GM21825 (cell line): ENCODE results near the gene CCDC152.
A peak's percentile ranks its signal among the peaks of the same experiment; 100 is the strongest.
"Not testable (repeated sequence)": the region's sequence is repeated elsewhere in the genome, so short reads cannot be mapped to it uniquely, and the experiment has no call there.

Source experiments
- ATAC-seq: cut with Tn5 transposase; IDR thresholded peaks from one replicate; pipeline ENCODE4 v1.9.1; 2021; ENCODE audit warnings: mild to moderate bottlenecking, moderate library complexity; ENCODE audit not compliant: unreplicated experiment

CCDC152 gene, protein sequence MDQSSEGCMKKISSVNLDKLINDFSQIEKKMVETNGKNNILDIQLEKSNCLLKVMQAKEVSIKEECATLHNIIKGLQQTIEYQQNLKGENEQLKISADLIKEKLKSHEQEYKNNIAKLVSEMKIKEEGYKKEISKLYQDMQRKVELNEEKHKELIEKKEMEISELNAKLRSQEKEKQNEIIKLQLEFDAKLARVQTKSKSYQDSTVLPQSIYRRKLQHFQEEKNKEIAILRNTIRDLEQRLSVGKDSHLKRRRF

DNA sequence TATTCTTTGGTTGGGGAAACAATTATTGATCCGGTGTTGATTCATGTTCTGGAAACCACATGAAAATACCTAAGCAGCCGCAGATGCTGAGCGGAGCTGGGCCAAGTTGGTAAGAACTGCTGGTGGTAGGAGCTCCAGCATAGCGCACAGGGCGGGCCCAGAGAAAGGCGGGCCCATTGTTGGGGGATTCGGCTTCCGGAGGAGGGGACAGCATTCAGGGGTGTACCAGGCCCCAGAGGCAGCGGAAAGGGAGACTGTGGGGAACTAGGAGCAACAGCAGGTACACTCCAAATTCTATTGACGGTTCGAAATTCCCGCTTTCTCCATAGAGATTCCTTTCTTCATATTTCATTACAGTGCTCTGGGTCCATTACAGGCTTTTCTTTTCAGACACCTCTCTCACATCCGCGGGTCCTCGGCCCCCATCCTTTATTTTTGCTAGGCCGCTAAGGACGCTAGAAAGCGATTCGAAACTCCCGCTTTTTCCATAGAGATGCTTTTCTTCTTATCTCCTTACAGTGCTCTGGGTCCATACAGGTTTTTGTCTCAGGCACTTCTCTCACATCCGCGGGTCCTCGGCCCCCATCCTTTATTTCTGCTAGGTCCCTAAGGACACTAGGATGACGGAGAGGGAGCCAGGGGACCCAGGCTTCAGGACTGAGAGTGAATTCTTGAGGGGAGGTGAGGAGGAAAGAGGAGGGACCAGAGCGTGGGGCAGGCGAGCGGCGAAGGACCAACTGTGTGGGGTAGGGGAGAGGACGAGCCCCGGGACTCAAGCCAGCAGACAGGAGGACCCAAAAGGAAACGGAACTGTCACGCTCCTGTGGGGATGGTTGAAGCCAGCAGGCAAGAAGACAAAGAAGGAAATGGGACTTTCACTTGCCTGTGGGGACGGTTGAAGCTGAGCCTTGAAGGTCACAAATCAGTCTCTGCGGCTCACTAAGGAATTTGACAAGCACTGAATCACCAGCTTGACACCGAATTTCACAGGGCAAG, at the start of gene CCDC152:
Gene CCDC152, plus strand, starts transcription at position 213 of the 996 bp plus-strand sequence. CDS start 2,304 bp downstream, outside the sequence.
- ATAC-seq, result peak; percentile 82

- ATAC-seq, result no peak
Measured at GRCh38 chr5:42715785-42716184, 40.8 kb upstream of the CCDC152 start.

GRCh38 chr5:42718591-42718990, 38.0 kb upstream of the CCDC152 start:
- peak; percentile 88 for ATAC-seq

DNA sequence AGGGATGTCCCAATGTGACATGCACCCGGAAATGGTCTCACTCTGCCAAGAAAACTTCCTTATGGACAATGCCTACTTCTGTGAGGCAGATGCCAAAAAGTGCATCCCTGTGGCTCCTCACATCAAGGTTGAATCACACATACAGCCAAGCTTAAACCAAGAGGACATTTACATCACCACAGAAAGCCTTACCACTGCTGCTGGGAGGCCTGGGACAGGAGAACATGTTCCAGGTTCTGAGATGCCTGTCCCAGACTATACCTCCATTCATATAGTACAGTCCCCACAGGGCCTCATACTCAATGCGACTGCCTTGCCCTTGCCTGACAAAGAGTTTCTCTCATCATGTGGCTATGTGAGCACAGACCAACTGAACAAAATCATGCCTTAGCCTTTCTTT, 37.6 kb upstream of the CCDC152 start:
- peak; percentile 19 for ATAC-seq

GRCh38 chr5:42720251-42720650, 36.4 kb upstream of the CCDC152 start:
- no peak for ATAC-seq

DNA sequence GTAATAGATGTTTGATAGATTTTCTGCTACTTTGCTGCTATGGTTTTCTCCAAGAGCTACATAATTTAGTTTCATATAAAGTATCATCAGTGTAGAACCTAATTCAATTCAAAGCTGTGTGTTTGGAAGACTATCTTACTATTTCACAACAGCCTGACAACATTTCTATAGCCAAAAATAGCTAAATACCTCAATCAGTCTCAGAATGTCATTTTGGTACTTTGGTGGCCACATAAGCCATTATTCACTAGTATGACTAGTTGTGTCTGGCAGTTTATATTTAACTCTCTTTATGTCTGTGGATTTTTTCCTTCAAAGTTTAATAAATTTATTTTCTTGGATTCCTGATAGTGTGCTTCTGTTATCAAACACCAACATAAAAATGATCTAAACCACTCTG, 35.1 kb upstream of the CCDC152 start:
- ATAC-seq, result no peak

DNA sequence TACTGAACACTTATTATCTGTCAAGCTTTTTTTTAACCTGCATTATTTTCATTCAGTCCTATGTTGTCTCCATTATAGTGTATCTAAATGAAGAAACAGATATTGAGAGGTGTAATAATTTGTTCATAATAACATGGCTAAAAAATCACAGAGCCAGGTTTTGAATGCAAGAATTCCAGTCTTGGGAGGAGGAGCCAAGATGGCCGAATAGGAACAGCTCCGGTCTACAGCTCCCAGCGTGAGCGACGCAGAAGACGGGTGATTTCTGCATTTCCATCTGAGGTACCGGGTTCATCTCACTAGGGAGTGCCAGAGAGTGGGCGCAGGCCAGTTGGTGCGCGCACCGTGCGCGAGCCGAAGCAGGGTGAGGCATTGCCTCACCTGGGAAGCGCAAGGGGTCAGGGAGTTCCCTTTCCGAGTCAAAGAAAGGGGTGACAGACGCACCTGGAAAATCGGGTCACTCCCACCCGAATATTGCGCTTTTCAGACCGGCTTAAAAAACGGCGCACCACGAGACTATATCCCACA, 22.0 kb upstream of the CCDC152 start:
- ATAC-seq, result not testable (repeated sequence)

GRCh38 chr5:42740920-42741319, 15.7 kb upstream of the CCDC152 start:
- ATAC-seq, result no peak

DNA sequence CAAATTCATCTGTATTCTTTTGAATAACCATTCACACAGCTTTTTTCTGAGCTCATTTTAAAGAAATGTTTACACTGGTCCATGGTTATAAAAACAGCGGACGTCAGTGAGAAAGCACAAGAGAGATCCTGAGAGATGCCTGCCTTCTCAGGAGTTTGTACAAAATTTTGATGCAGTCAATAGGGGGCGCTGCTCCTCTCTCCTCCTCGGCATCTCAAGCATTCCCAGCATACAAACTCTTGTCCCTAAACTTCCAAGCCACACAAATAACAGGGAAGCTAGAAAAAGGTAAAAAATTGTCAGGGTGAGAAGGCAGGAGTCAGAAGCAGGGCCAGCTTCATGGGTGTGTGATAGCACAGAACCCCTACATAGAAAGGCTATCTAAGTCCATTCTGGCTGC, 11.2 kb upstream of the CCDC152 start:
- no peak for ATAC-seq

DNA sequence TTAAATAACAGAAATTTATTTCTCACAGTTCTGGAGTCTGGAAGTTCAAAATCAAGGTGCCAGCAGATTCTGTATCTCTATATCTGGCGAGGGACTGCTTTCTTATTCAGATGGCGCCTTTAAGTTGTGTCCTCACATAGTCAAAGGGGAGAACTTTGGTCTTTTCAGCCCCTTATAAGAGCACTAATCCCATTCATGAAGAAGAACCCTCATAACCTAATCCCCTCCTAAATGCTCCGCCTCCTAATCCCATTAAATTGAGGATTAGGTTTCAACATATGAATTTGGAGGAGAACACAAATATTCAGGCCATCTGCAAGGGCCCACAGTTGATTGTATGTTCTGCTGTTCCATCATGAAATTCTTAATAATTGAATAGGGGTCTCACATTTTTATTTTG, 10.8 kb upstream of the CCDC152 start:
- no peak for ATAC-seq

DNA sequence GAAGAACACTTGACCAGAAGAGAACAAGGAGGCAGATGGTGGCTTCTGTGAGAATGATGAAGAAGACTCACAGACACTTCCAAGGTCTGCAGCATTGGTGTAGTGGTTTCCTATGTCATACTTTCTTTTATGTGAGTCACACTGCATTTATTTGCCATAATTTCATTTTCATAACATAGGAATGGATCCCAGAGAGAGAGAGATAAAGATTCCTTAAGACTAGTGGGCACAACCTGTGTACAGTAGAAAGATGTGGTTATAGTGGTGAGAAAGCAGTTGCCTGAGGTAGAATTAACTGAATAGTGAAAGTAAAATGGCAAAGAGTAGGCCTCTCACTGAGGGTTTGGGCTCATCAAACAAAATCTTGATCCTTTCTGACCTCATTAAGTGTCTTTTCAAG, 7.6 kb upstream of the CCDC152 start:
- no peak for ATAC-seq

- ATAC-seq, result no peak
Measured at GRCh38 chr5:42750507-42750906, 6.1 kb upstream of the CCDC152 start.

DNA sequence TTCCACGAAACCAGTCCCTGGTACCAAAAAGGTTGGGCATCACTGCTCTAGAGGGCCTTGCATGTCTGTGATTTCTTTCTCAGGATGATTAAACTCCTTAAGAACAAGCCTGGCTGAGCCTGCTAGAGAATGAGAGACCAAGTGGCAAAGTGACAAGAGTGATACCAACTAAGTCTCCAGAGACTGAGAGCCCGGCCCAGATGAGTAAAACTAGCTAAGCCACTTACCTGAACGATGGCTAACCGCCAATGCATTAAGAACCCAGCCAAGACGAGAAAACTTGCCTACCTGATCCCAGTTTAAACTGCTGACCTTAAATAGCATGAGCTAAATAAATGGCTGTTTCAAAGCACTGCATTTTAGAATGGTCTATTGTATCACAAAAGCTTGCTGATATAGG, 5.6 kb upstream of the CCDC152 start:
- ATAC-seq, result no peak

DNA sequence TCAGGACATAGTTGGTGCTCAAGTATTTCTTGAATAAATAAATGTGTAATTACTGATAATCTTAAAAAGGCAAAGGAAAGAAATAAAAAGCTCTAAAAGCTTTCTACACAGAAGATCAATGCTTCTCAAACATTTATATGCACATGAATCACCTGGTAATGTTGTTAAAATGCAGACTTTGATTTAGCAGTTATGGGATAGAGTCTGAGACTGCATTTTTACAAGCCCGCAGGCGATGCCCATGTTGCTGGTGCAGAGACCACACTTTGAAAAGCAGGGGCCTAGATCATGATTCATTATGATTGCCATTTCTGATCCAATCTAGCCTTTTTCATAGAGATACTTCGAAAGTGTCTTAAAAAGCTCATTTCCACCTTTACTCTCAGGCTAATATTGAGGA, 3.5 kb upstream of the CCDC152 start:
- ATAC-seq, result no peak

GRCh38 chr5:42759456-42759855, 2.8 kb downstream of the CCDC152 start:
- ATAC-seq, result no peak

DNA sequence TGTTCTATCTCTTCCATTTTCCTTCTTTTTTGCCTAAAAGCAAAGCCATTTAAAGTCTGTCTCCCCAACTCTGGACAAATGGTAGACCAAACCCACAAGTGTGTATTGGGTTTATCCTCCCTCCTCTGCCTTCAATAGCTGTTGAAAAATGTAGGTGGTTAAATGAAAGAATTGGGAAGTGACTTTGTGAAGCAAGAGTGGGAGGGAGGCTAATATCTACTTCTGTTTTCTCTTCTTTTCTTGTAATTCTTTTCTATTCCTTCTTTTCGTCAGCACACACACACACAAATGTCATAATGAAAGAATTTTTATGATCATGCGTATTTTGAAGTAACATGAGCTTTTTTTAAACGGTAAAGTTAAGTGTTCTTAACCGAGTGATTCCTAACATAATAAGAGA, 3.8 kb downstream of the CCDC152 start:
- ATAC-seq, result no peak

- no peak for ATAC-seq
Measured at GRCh38 chr5:42761791-42762190, 5.2 kb downstream of the CCDC152 start.

DNA sequence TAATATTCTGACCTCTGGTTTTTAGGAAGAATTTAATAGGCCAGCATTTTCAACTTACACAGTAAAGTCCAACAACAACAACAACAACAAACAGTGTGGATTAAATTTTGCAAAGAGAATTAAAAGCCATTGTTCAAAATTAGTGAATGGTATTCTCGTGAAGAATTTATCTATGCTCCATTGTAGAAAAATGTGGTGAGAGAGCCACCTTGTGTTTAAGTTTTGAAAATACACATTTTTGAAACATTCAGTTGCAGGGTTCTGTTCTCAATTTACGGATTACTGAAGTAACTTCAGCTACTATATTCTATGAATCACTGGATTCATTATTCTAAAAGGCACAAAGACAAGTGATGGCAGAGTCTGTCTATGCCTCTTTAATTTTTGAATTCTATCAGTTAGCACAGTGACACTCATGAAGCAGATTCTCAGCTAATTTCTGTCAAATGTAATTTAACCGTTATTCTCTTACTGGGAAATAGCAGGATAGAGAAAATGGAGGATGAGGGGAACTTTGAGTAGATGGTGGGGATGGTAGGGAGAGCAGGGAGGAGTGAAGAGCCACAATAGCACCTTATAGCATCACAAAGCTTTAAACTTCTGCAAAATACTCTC, 11.0 kb downstream of the CCDC152 start:
- no peak for ATAC-seq

GRCh38 chr5:42768106-42768504, 11.5 kb downstream of the CCDC152 start:
- ATAC-seq, result no peak

GRCh38 chr5:42770003-42770402, 13.4 kb downstream of the CCDC152 start:
- ATAC-seq, result no peak

GRCh38 chr5:42772265-42772993, 15.8 kb downstream of the CCDC152 start:
- no peak for ATAC-seq
